ENCODE results near the gene CACNB4.

The CACNB4 gene

GRCh38 chr2:151907286-151908203, 191.3 kb downstream of the CACNB4 start:
- H3K27me3 Mint-ChIP-seq, result no peaks in the 10 kb centered on the region
- peaks cover 0 to 4% of the 10 kb centered on the region in 2 donors for H3K9me3 Mint-ChIP-seq
- DNase-seq (no peak), ATAC-seq (replicated peaks) (no peak)
- peaks cover 11 to 20% of the 10 kb centered on the region in 2 donors for H3K4me1 Mint-ChIP-seq
- H3K36me3 Mint-ChIP-seq, result no peaks in the 10 kb centered on the region
- no peak overlapping the region for H3K27ac Mint-ChIP-seq
- no peak overlapping the region for H3K4me3 Mint-ChIP-seq

DNA sequence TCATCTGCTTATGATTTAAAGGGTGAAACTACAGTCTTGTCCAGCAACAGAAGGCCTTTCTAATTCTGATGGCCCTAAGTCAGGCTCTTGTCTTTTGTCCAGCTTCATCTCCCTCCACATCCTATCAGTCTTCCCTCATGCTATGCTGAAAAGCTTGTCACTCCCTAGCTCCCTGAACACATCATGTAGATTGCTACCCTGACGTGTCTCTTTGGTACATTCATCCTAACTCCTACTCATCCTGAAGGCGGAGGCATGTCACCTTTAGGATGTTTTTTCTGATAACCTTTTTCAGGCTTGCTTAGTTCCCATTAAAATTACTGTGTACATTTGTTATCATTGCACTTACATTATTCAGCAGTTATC, 192.2 kb downstream of the CACNB4 start:
- Mint-ChIP-seq H3K4me1 (peaks cover 11 to 20% of the 10 kb centered on the region in 2 donors), H3K27me3 (no peaks in the 10 kb centered on the region), H3K9me3 (peaks cover 0 to 4% of the 10 kb centered on the region in 2 donors), H3K27ac (no peak overlapping the region), H3K4me3 (no peak overlapping the region), H3K36me3 (no peaks in the 10 kb centered on the region)
- DNase-seq (no peak), ATAC-seq (replicated peaks) (peak in 1 of 2 donors; percentile 24)

GRCh38 chr2:151905963-151906632, 192.7 kb downstream of the CACNB4 start:
- peaks cover 0 to 4% of the 10 kb centered on the region in 2 donors for H3K9me3 Mint-ChIP-seq
- H3K27ac Mint-ChIP-seq, result no peak overlapping the region
- ATAC-seq (replicated peaks), result peak; percentile 72 to 81

GRCh38 chr2:151904807-151905206, 194.0 kb downstream of the CACNB4 start:
- Mint-ChIP-seq H3K27ac (no peak overlapping the region), H3K4me1 (peaks cover 11 to 20% of the 10 kb centered on the region in 2 donors), H3K9me3 (no peaks in the 10 kb centered on the region), H3K4me3 (no peak overlapping the region), H3K36me3 (no peaks in the 10 kb centered on the region), H3K27me3 (no peaks in the 10 kb centered on the region)
- DNase-seq (no peak), ATAC-seq (replicated peaks) (peak; percentile 50 to 59)

More at GRCh38 chr2:151905963-151906632, 192.7 kb downstream of the CACNB4 start:
- Mint-ChIP-seq H3K27me3 (no peaks in the 10 kb centered on the region), H3K4me1 (peaks cover 11 to 20% of the 10 kb centered on the region in 2 donors), H3K36me3 (no peaks in the 10 kb centered on the region), H3K4me3 (no peak overlapping the region)
- no peak for DNase-seq

DNA sequence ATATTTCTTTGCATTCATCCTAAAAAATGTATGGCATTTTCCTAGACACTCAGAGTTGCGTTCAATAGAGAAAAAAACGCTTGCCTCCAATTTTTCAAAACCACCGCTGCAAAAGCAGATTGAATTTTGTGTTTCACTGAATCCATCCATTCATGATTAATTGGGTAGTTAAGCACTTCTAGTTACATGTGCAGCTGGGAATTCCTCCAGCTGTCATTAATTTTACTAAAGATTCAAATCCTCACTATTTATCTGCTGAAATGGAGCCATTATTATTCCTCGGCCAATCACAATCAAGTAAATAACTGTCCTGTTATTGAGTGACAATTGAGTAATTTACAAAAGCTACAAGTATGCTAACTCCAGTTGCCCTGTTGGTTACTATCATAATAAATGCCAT, 194.8 kb downstream of the CACNB4 start:
- Mint-ChIP-seq H3K36me3 (no peaks in the 10 kb centered on the region), H3K9me3 (no peaks in the 10 kb centered on the region), H3K27ac (no peak overlapping the region), H3K4me3 (no peak overlapping the region), H3K4me1 (peaks cover 11 to 20% of the 10 kb centered on the region in 2 donors), H3K27me3 (no peaks in the 10 kb centered on the region)
- no peak for DNase-seq
- no peak for ATAC-seq (replicated peaks)

- Mint-ChIP-seq H3K4me1 (peaks cover 11 to 20% of the 10 kb centered on the region in 2 donors), H3K36me3 (no peaks in the 10 kb centered on the region), H3K4me3 (no peak overlapping the region), H3K27me3 (no peaks in the 10 kb centered on the region), H3K9me3 (no peaks in the 10 kb centered on the region), H3K27ac (no peak overlapping the region)
- no peak for DNase-seq
- no peak for ATAC-seq (replicated peaks)
Observed at GRCh38 chr2:151902829-151903228, 196.0 kb downstream of the CACNB4 start.

DNA sequence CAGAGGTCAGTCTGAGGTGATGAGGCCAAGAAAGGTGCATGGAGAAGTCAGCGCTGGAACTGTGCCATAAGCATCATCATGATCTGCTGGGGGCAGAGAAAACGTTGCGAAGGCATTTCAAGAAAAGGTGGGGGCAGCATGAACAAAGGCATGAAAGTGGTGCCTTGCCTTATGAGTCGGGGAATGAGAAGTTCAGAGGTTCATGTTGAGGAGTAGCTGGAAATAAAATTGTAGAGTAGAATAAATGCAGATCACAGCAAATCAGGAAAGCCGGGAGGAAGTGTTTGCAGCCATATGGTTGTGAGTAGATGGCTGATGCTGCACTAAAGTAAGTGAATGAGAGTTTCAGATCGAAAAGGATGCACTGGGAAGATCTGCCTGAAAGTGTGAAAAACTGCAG, 198.5 kb downstream of the CACNB4 start:
- no peak overlapping the region for H3K27ac Mint-ChIP-seq

GRCh38 chr2:151899156-151899555, 199.7 kb downstream of the CACNB4 start:
- H3K27me3 Mint-ChIP-seq, result no peaks in the 10 kb centered on the region
- H3K4me3 Mint-ChIP-seq, result no peak overlapping the region
- no peak overlapping the region for H3K27ac Mint-ChIP-seq
- peaks cover 6 to 7% of the 10 kb centered on the region in 2 donors for H3K9me3 Mint-ChIP-seq
- H3K36me3 Mint-ChIP-seq, result peaks cover 3 to 4% of the 10 kb centered on the region in 2 donors
- no peak for DNase-seq
- H3K4me1 Mint-ChIP-seq, result no peaks in the 10 kb centered on the region
- ATAC-seq (replicated peaks), result no peak

More for the DNA sequence above, 198.5 kb downstream of the CACNB4 start:
- DNase-seq, result no peak
- Mint-ChIP-seq H3K36me3 (no peaks in the 10 kb centered on the region), H3K4me1 (peaks cover 6 to 7% of the 10 kb centered on the region in 2 donors), H3K27me3 (no peaks in the 10 kb centered on the region), H3K9me3 (no peaks in the 10 kb centered on the region), H3K4me3 (no peak overlapping the region)
- ATAC-seq (replicated peaks), result no peak

DNA sequence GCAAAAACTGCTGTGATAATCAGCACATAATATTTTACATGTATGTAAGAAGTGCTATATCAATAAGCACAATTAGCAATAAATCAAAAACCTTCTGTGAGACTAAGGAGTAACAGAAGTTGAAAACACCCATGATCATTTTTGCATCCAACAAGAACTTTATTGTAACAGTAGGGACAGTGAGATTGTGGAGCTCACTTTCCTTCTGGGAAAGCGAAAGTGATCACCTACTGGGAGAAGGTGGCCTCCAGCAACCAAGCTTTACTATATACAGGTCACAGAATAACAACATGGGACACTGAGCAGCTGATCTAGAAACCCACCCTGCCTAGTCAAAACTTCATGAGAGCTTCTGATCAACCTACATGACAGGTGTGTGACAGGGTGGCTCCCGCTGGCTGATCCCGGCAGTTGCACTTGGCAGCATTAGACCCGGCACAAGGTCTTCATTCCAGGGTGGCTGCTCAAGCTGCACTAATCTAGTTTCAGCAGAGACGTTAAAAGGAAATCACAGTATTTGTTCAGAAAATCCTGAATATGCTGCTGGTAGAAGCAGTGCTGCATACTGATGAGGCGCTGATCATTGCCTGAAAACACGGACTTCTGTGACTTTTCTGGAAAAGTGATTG, 207.2 kb downstream of the CACNB4 start:
- no peak overlapping the region for H3K27ac Mint-ChIP-seq
- no peaks in the 10 kb centered on the region for H3K27me3 Mint-ChIP-seq
- DNase-seq, result no peak
- H3K36me3 Mint-ChIP-seq, result peaks cover 3 to 4% of the 10 kb centered on the region in 2 donors
- no peak for ATAC-seq (replicated peaks)
- no peak overlapping the region for H3K4me3 Mint-ChIP-seq
- peaks cover 0 to 2% of the 10 kb centered on the region in 2 donors for H3K4me1 Mint-ChIP-seq
- peaks cover 6 to 7% of the 10 kb centered on the region in 2 donors for H3K9me3 Mint-ChIP-seq

- no peaks in the 10 kb centered on the region for H3K36me3 Mint-ChIP-seq
- ATAC-seq (replicated peaks) (no peak), DNase-seq (no peak)
- no peaks in the 10 kb centered on the region for H3K27me3 Mint-ChIP-seq
- no peaks in the 10 kb centered on the region for H3K9me3 Mint-ChIP-seq
- H3K4me3 Mint-ChIP-seq, result no peak overlapping the region
- peaks cover 0 to 3% of the 10 kb centered on the region in 2 donors for H3K4me1 Mint-ChIP-seq
- H3K27ac Mint-ChIP-seq, result no peak overlapping the region
Observed at GRCh38 chr2:151887164-151887563, 211.7 kb downstream of the CACNB4 start.

GRCh38 chr2:151886241-151886640, 212.6 kb downstream of the CACNB4 start:
- no peak overlapping the region for H3K4me3 Mint-ChIP-seq
- H3K27ac Mint-ChIP-seq, result no peak overlapping the region
- DNase-seq (no peak), ATAC-seq (replicated peaks) (no peak)
- peaks cover 0 to 3% of the 10 kb centered on the region in 2 donors for H3K4me1 Mint-ChIP-seq
- no peaks in the 10 kb centered on the region for H3K27me3 Mint-ChIP-seq
- H3K36me3 Mint-ChIP-seq, result no peaks in the 10 kb centered on the region
- H3K9me3 Mint-ChIP-seq, result no peaks in the 10 kb centered on the region

- DNase-seq (no peak), ATAC-seq (replicated peaks) (no peak)
- no peaks in the 10 kb centered on the region for H3K27me3 Mint-ChIP-seq
- H3K4me1 Mint-ChIP-seq, result peaks cover 8 to 12% of the 10 kb centered on the region in 2 donors
- no peaks in the 10 kb centered on the region for H3K9me3 Mint-ChIP-seq
- no peak overlapping the region for H3K4me3 Mint-ChIP-seq
- H3K27ac Mint-ChIP-seq, result no peak overlapping the region
- H3K36me3 Mint-ChIP-seq, result no peaks in the 10 kb centered on the region
Observed at GRCh38 chr2:151882786-151883445, 215.9 kb downstream of the CACNB4 start.

DNA sequence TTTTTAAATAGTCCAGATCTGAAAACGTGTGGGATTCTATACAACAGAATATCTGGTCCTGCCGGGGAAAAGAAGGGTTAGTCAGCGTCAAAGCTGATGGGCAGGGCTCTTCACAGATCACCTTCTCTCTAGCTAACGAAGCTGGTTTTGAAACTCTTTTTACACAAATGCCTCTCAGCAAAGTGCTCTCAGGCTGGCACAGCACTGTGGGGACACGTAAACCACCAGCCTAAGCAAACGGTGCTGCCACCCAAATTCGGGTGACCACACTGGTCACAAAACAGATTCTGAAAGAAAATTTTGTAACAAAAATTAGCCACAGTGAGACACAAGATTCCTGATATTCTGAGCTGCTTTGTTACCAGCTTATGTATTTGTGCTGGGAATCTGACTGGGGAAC, 217.5 kb downstream of the CACNB4 start:
- no peaks in the 10 kb centered on the region for H3K9me3 Mint-ChIP-seq
- no peak overlapping the region for H3K4me3 Mint-ChIP-seq
- no peak for DNase-seq
- ATAC-seq (replicated peaks), result no peak
- H3K27ac Mint-ChIP-seq, result no peak overlapping the region
- no peaks in the 10 kb centered on the region for H3K27me3 Mint-ChIP-seq
- peaks cover 5 to 12% of the 10 kb centered on the region in 2 donors for H3K4me1 Mint-ChIP-seq
- H3K36me3 Mint-ChIP-seq, result no peaks in the 10 kb centered on the region

DNA sequence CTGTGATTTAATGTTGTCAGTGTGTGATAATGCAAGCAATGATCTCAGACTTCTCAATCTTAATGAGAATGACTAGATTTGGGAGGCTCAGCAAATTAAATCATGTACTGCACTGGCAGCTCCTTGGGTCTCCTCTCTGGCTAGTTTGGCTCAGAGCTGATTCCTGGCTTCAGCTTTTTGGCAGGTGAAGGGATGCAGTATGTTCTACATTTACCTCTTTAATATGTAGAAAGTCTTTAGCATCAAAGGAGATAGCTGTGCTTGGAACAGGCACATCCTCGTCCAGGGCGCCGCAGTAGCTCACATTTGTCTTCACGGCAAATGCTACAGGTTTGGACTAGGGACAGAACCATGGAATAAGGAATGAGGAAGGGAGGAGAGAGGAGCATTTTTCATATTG, 218.3 kb downstream of the CACNB4 start:
- Mint-ChIP-seq H3K27ac (no peak overlapping the region), H3K4me1 (peaks cover 5 to 12% of the 10 kb centered on the region in 2 donors), H3K27me3 (no peaks in the 10 kb centered on the region)

More for the DNA sequence above, 218.3 kb downstream of the CACNB4 start:
- Mint-ChIP-seq H3K4me3 (no peak overlapping the region), H3K36me3 (no peaks in the 10 kb centered on the region), H3K9me3 (no peaks in the 10 kb centered on the region)
- DNase-seq, result no peak
- ATAC-seq (replicated peaks), result no peak
